Activated CD4-positive, alpha-beta T cell treated with anti-CD3 and anti-CD28 coated beads, Interleukin-2, amount 10 ng/mL, durations not matched to agents 24 days and 14 days (primary cell): Measurements from ENCODE around the gene TBX19. TPM values are rescaled to one million over a fixed set of nuclear protein-coding genes. Genes with fewer than 3 reads are reported as not detected.
A peak's percentile ranks its signal among the peaks of the same experiment; 100 is the strongest.

ENCODE experiments used
- DNase-seq: peaks from one replicate; pipeline ENCODE4 v3.0.0; 2022
- H3K27ac Mint-ChIP-seq: one replicate; pipeline ENCODE4 v1.8.0; 2022; ENCODE audit warnings: mild to moderate bottlenecking, mixed read lengths
- H3K27me3 Mint-ChIP-seq: one replicate; pipeline ENCODE4 v1.8.0; 2022; ENCODE audit warnings: mixed read lengths
- H3K36me3 Mint-ChIP-seq: one replicate; pipeline ENCODE4 v1.8.0; 2022; ENCODE audit warnings: low read depth, mild to moderate bottlenecking, mixed read lengths
- H3K4me1 Mint-ChIP-seq: one replicate; pipeline ENCODE4 v1.8.0; 2021; ENCODE audit warnings: mixed read lengths
- H3K4me3 Mint-ChIP-seq: one replicate; pipeline ENCODE4 v1.8.0; 2022; ENCODE audit warnings: mild to moderate bottlenecking, moderate library complexity, mixed read lengths
- H3K9me3 Mint-ChIP-seq: one replicate; pipeline ENCODE4 v1.8.0; 2021; ENCODE audit warnings: mixed read lengths
- intact Hi-C: fragments of 100-400 bp; cut with micrococcal nuclease; formaldehyde crosslinking; loops from one replicate; pipeline ENCODE4 v1.15.1; 2023
- total RNA-seq: library from RNA; stranded (reverse); gene quantifications from 2 replicates; pipeline ENCODE4 v1.2.3, GENCODE V29; 2022

Gene TBX19
- total RNA-seq: 2.5 and 3.2 TPM in 2 replicates

DNA sequence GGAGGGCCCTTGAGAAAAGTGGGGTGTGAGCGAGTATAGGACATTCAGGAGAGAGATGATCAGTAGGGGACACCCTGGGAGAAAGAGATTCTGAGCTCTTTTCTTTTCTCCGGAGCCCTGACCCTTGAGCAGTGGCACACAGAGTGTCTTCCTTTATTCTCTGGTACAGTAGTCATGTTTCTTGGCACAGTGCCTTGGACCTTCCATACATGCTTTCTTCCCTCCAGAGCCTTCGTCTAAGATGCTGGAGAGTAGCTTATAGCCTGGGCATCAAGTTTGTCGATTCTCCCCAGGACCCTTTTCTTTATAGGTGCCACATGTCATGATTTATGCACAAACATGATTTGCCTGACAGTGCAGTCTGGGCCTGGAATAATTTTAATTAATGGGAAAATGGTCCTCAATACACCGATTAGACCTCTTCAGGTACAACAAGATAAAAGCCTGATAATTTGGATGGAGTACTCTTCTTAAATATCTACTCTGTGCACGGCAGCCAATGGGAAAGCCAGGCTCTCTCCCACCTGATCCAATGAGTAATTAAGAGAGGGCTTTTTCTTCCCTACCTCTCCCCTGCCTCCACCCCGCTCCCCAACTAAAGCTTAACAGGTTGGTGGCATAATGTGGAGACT lies at the start of gene TBX19:
Gene TBX19, plus strand, starts transcription at position 582 of the 632 bp plus-strand sequence. CDS start 214 bp downstream, outside the sequence.
- H3K36me3 Mint-ChIP-seq: peaks cover 2% of the 10 kb centered on the region
- peaks cover 4% of the 10 kb centered on the region for H3K27me3 Mint-ChIP-seq
- no peak for DNase-seq
- peaks cover 10% of the 10 kb centered on the region for H3K9me3 Mint-ChIP-seq
- no peak within 1 kb of the TSS for H3K4me3 Mint-ChIP-seq
- intact Hi-C loops: no loop called here
- H3K27ac Mint-ChIP-seq: no peak within 1 kb of the TSS
- peaks cover 4% of the 10 kb centered on the region for H3K4me1 Mint-ChIP-seq

DNA sequence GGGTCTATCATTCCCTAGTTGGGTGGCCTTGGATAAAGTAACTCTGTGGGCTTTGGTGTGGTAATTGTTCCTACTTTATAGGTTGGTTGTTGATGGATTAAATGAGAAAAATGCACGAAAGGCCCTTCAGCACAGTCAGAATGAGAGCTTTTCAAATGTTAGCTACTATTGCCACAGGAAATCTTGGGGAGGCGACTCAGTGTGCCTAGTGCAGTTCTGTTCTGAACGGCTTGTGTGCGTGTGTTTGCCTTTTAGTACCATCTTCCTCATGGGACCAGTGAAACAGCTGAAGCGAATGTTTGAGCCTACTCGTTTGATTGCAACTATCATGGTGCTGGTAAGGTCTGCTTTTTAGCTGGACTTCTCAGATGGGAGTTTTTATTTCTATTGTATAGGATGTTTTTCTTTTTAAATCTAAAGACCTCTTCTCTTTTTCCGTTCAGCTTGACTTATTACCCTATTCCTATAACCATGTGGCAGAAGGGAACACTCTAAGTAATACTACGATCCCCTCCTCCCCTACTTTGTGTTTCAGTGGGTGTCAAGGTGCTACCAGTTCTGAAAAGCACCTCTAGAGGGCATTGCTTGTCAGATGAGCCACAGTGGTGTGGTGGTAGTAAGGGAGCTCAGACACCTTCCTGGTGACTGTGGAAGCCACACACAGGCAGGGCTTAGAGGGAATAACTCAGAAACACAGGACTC lies 45.7 kb upstream of the TBX19 start:
- Mint-ChIP-seq H3K9me3 (no peaks in the 10 kb centered on the region), H3K4me1 (peaks cover 67% of the 10 kb centered on the region), H3K27ac (peak overlapping the region; percentile 92), H3K36me3 (peaks cover 87% of the 10 kb centered on the region), H3K27me3 (no peaks in the 10 kb centered on the region), H3K4me3 (peak overlapping the region; percentile 52)
- DNase-seq: peak; percentile 85
- intact Hi-C loops: loop anchor here (2.0 to 10.0 kb wide), 8 partner anchors 86 to 1350 kb away; partner anchors contain the start of genes DCAF6, F5, MPC2 and XCL1

DNA sequence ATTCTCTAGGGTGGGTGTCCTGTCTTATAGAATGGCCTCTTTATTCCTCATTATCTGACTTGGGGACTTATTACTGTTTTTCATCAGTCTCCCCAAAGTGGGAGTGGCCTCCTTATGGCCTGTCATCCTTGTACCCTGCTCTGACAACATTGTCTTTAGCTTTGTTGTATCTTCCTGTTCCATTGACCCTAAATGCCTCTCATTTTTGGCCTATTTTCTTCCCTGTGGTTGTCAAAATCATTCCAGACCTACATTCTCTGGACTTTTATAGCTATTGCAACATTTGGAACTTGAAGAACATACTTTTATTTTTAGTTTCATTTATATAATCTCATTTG lies 45.2 kb upstream of the TBX19 start:
- no peak overlapping the region for H3K4me3 Mint-ChIP-seq
- intact Hi-C loops: loop anchor here (2.0 to 10.0 kb wide), 8 partner anchors 85 to 1349 kb away; partner anchors contain the start of genes DCAF6, F5, MPC2 and XCL1
- H3K4me1 Mint-ChIP-seq: peaks cover 67% of the 10 kb centered on the region

DNA sequence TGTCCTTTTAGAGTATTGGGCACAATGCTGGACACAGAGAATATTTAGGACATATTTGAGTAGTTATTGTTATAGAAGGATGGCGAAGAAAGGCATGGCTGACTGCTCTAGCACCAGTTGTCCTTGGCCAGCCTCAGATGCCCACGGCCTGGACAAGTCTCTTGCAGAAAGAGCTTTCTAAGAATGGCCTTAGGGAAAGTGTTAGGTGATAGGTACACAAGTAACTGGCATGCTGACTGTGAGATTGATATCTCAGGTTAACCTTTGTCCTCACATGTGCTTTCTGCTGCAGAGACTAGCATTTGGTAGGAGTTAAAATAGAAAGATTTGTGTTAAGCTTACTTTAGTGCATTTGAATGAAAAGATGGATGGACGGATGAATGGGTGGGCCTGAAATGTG lies 44.7 kb upstream of the TBX19 start:
- Mint-ChIP-seq H3K36me3 (peaks cover 90% of the 10 kb centered on the region), H3K4me1 (peaks cover 64% of the 10 kb centered on the region), H3K4me3 (peak overlapping the region; percentile 59), H3K9me3 (no peaks in the 10 kb centered on the region), H3K27me3 (no peaks in the 10 kb centered on the region), H3K27ac (peak overlapping the region; percentile 92)
- intact Hi-C loops: loop anchor here (2.0 to 10.0 kb wide), 11 partner anchors 13 to 1349 kb away; partner anchors contain the start of genes DCAF6, F5, MPC2 and XCL1
- DNase-seq: no peak

More for the DNA sequence above, 45.2 kb upstream of the TBX19 start:
- Mint-ChIP-seq H3K36me3 (peaks cover 91% of the 10 kb centered on the region), H3K27me3 (no peaks in the 10 kb centered on the region), H3K27ac (peak overlapping the region; percentile 92), H3K9me3 (no peaks in the 10 kb centered on the region)
- no peak for DNase-seq

DNA sequence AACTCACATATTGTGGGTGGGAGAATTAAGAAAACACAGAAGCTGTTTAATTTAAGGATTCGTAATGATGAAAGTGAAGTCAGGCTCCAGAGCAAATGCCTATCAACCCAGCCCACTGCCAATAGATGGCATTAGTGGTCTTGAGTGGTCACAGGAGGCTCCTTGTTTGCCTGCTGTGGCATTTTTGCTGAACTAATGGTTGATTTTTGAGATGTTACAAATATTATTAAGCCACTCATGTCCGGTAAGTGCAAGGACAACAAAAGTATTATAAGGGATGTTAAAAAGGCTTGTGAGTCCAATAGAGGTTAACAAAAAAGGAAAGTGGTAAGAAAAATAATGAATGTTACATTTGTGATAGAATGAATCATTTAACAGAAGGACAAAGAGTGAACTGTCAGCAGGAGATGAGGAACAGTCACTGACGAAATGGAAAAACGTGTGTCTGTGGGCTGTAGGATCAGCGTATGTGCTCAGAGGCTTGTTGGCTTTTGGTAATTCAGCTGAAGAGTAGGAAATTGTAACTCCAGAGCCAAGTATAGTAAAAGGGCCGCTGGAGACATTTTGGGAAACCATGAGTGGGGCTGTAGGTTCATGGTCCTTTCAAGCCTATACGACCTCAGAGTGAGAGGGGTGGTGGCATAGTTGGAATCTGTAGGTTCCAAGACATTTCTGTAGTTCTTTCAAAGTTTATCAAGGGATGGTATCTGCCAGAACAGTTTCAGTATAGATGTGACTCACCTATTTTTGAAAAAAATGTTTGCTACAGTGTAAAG lies 43.7 kb upstream of the TBX19 start:
- Mint-ChIP-seq H3K4me3 (peak overlapping the region; percentile 68), H3K36me3 (peaks cover 89% of the 10 kb centered on the region), H3K27me3 (no peaks in the 10 kb centered on the region), H3K27ac (peak overlapping the region; percentile 92), H3K9me3 (no peaks in the 10 kb centered on the region), H3K4me1 (peaks cover 58% of the 10 kb centered on the region)
- DNase-seq: peak; percentile 80
- intact Hi-C loops: loop anchor here (1.0 to 10.0 kb wide), 12 partner anchors 10 to 1348 kb away; partner anchors contain the start of genes DCAF6, F5, MPC2 and XCL1

DNA sequence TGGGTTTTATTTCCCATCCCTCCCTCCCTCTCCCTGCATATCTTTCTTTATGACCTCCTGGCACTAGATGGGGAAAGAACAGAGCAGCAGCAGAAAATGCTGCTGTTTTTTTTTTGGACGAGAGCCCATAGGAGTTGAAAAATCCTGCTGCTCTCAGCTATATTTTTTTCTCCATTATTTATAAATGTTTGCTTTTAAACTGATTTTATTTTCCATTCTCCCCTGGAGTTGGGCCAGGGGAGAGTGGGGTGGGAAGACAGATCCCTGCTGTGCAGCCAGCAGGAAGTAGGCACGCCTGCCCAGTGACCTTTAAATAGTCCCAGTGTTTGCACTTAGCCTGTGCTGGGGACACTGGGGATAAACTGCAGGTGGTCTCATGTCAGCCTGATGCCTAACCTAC lies 37.5 kb upstream of the TBX19 start:
- H3K9me3 Mint-ChIP-seq: peaks cover 11% of the 10 kb centered on the region
- peaks cover 85% of the 10 kb centered on the region for H3K36me3 Mint-ChIP-seq
- peaks cover 42% of the 10 kb centered on the region for H3K4me1 Mint-ChIP-seq
- H3K27me3 Mint-ChIP-seq: no peaks in the 10 kb centered on the region
- intact Hi-C loops: no loop called here
- H3K4me3 Mint-ChIP-seq: no peak overlapping the region
- no peak for DNase-seq
- H3K27ac Mint-ChIP-seq: no peak overlapping the region

DNA sequence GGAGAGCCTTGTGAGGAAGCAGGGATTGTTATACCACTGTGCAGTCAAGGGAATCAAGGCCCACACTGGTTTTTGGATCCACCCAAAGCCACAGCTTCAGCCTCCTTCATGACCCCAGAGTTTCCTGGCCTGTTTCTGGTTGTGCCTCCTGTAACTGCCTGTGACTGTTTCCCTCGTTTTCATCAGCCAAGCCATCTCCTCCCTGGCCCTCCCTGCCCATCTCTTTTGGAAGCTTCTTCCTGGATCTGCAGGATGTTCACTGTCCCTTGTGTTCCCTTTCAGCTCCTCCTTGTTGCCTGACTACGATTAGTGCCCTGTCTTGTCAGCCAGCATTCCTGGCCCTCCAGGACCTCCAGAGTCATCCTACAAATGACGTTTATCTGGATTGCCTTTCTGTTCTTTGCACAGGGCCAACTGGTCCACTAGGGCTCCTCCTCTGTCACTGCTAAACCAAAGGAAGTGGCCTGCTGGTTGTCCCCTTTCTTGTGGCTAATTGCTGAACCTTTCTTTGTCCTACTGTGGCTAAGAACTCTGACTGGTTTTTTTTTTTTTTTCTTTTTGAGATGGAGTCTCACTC lies 37.0 kb upstream of the TBX19 start:
- intact Hi-C loops: no loop called here
- DNase-seq: peak; percentile 55
- H3K27me3 Mint-ChIP-seq: no peaks in the 10 kb centered on the region
- H3K9me3 Mint-ChIP-seq: peaks cover 13% of the 10 kb centered on the region
- H3K27ac Mint-ChIP-seq: peak overlapping the region; percentile 51
- H3K36me3 Mint-ChIP-seq: peaks cover 88% of the 10 kb centered on the region
- no peak overlapping the region for H3K4me3 Mint-ChIP-seq
- H3K4me1 Mint-ChIP-seq: peaks cover 43% of the 10 kb centered on the region

DNA sequence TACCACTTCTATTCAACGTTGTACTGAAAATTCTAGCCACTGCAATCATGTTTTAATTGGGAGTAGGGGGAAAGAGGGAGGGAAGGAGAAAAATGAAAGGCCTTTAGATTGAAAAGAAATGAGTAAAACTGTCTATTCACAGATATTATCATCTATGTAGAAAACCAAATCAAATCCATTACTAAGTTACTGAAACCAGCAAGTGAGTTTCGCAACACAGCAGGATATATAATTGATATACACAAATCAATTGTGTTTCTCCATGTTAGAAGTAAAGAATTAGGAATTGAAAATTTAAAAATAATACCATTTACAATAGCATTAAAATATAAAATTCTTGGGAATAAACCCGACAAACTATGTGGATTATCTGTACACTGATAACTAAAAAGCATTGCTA lies 35.6 kb upstream of the TBX19 start:
- Mint-ChIP-seq H3K9me3 (peaks cover 13% of the 10 kb centered on the region), H3K4me3 (no peak overlapping the region), H3K36me3 (peaks cover 87% of the 10 kb centered on the region), H3K4me1 (peaks cover 44% of the 10 kb centered on the region), H3K27me3 (no peaks in the 10 kb centered on the region), H3K27ac (no peak overlapping the region)
- DNase-seq: no peak
- intact Hi-C loops: no loop called here

DNA sequence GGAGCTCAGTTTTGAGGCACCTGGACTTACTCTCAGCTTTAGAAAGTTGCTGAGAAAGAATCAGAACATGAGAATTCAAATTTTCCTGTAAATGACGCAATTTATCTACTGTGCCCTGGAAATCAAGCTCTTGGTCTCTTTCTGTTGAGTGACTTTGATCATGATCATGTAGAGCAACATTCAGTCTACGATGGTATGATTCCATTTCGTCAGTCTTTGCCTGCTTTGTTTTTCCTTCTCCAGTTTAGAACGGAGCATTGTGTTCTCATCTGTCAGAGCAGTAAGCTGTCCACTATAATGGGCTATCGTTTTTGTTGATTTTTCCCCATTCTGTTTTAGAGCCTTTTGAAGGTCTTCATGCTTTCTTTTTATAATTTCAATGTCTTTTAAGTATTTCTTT lies 34.2 kb upstream of the TBX19 start:
- intact Hi-C loops: no loop called here
- H3K36me3 Mint-ChIP-seq: peaks cover 88% of the 10 kb centered on the region
- DNase-seq: no peak
- peaks cover 49% of the 10 kb centered on the region for H3K4me1 Mint-ChIP-seq
- H3K27ac Mint-ChIP-seq: no peak overlapping the region
- no peaks in the 10 kb centered on the region for H3K27me3 Mint-ChIP-seq
- peaks cover 13% of the 10 kb centered on the region for H3K9me3 Mint-ChIP-seq
- no peak overlapping the region for H3K4me3 Mint-ChIP-seq

DNA sequence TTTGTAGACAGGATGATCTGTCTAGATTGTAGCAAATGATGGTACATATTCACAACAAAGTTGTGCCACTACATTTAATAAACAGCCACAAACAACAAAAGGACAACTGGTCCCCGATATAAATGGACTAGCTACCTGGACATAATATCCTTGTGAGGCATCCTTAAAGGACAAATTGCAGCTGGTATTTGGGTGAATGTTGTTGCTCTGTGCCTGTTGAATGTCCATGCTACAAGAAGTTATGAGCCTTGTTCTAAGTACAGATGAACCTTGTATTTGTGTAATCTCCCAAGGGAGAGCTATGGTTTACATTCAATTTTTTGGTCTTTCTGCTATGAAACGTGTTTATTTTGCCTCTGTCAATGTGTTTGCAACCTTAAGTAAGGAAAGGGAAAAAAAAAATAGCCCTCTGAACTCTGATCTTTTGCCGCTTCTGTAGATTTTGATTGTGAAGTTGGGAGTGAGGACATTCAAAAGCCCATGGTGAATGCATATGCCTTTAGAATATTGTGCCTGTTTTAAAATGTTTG lies 28.4 kb upstream of the TBX19 start:
- intact Hi-C loops: no loop called here

DNA sequence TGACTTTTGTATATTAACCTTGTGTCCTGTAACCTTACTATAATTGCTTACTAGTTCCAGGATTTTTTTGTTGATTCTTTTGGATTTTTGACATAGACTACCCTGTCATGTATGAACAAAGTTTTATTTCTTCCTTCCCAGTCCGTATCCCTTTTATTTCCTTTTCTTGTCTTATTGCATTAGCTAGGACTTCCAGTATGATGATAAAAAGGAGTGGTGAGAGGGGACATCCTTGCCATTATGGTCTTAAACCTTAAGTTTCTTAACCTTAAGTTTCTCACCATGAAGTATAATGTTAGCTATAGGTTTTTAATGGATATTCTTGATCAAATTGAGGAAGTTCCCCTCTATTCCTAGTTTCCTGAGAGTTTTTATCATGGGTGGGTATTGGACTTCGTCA lies 24.5 kb upstream of the TBX19 start:
- DNase-seq: no peak
- Mint-ChIP-seq H3K4me3 (no peak overlapping the region), H3K4me1 (peaks cover 2% of the 10 kb centered on the region), H3K27ac (no peak overlapping the region), H3K9me3 (peaks cover 9% of the 10 kb centered on the region), H3K27me3 (no peaks in the 10 kb centered on the region), H3K36me3 (peaks cover 66% of the 10 kb centered on the region)
- intact Hi-C loops: no loop called here

More for the DNA sequence above, 28.4 kb upstream of the TBX19 start:
- peaks cover 82% of the 10 kb centered on the region for H3K36me3 Mint-ChIP-seq
- no peaks in the 10 kb centered on the region for H3K27me3 Mint-ChIP-seq
- H3K9me3 Mint-ChIP-seq: peaks cover 9% of the 10 kb centered on the region
- no peak overlapping the region for H3K27ac Mint-ChIP-seq
- H3K4me1 Mint-ChIP-seq: peaks cover 21% of the 10 kb centered on the region
- no peak for DNase-seq
- no peak overlapping the region for H3K4me3 Mint-ChIP-seq

DNA sequence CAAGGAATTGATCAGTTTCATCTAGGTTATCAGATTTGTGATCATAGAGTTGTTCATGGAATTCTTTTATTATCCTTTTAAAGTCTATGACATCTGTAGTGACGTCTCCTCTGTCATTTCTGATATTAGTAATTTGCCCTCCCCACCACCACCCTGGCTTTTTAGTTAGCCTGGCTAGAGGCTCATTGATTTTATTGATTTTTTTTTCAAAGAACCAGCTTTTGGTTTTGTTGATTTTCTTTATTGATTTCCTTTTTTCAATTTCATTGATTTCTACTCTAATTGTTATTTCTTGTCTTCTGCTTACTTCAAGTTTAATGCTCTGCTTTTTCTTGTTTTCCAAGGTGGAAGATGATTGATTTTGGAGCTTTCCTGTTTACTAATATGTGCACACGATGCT lies 23.3 kb upstream of the TBX19 start:
- Mint-ChIP-seq H3K36me3 (peaks cover 63% of the 10 kb centered on the region), H3K27me3 (no peaks in the 10 kb centered on the region), H3K27ac (no peak overlapping the region), H3K4me3 (no peak overlapping the region), H3K4me1 (peaks cover 5% of the 10 kb centered on the region), H3K9me3 (peaks cover 9% of the 10 kb centered on the region)
- no peak for DNase-seq
- intact Hi-C loops: no loop called here

DNA sequence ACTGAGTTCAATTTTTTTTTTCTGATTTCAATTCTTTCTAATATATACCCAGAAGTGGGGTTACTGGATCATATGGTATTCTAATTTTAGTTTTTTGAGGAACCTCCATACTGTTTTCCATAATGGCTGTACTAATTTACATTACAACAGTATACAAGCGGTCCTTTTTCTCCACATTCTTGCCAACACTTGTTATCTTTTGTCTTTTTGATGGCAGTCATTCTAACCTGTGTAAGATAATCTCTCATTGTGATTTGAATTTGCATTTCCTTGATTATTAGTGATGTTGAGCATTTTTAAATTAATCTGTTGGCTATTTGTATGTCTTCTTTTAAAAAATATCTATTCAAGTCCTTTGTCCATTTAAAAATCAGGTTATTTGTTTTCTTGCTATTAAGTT lies 21.1 kb upstream of the TBX19 start:
- no peak for DNase-seq
- H3K9me3 Mint-ChIP-seq: peaks cover 9% of the 10 kb centered on the region
- no peak overlapping the region for H3K4me3 Mint-ChIP-seq
- H3K4me1 Mint-ChIP-seq: peaks cover 4% of the 10 kb centered on the region
- no peaks in the 10 kb centered on the region for H3K27me3 Mint-ChIP-seq
- intact Hi-C loops: no loop called here
- peaks cover 60% of the 10 kb centered on the region for H3K36me3 Mint-ChIP-seq
- no peak overlapping the region for H3K27ac Mint-ChIP-seq
